ENCODE measurements around the gene PTPRH.

DNA sequence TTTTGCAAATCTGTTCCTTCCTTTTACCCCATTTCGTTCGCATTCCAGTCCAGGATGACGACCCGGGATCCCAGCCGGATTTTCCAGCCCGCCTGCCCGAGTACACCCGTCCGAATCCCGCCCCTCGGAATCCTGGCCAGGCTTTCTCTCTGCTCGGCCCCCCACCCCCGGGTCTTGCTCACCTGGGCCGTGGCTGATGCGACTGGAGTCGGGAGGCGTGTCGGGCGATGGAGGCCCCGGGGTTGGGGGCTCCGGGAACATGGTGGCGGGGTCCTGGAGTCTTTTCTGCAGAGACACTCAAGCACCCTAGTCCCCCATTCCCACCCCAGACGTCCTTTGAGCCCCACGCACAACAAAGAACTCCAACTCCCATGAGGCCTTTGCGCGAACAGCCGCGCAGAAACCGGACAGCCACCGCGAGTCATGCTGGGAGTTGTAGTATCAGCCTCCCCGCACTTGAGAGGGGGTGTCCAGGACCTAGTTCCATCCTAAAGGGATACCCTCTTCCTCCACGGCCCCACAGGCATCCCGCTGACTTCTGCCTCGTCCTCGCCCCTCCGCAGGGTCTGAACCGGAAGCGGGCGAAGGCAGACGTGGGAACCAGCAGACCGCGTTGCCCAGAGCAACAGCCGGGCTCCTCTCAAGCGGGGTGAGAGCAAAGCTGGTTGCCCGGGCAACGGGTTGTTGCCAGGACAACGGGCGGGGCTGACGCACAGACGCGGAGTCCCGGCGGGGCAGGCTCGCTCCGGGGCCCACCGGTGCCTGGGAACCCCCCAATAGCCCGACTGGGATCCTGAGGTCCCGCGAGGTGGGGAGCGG lies 30.3 kb downstream of the PTPRH start:
- TF ChIP-seq CTCF (IDR thresholded peaks at IDR 0.05) (no peak), POLR2A (IDR thresholded peaks at IDR 0.05) (no peak)
